PC-3 (cell line): ENCODE measurements around the gene C5orf58.

Experiments used
- EZH2 ChIP-seq: fragments of 300-600 bp; sonication (generic); IDR thresholded peaks from one replicate; pipeline ENCODE4 v1.6.1; 2017; ENCODE audit warnings: antibody characterized with exemption, mild to moderate bottlenecking, low read length; ENCODE audit not compliant: unreplicated experiment
- TF ChIP-seq, protein P1 (sequence below): fragments of 300-600 bp; sonication (generic); conservative IDR thresholded peaks from 2 replicates; pipeline ENCODE4 v1.5.1; 2017; ENCODE audit warnings: antibody characterized with exemption, low read depth, mild to moderate bottlenecking, low read length

GRCh38 chr5:170283296-170283695, 50.5 kb downstream of the C5orf58 start:
- TF ChIP-seq EZH2, result no peak
- TF ChIP-seq, protein P1, sequence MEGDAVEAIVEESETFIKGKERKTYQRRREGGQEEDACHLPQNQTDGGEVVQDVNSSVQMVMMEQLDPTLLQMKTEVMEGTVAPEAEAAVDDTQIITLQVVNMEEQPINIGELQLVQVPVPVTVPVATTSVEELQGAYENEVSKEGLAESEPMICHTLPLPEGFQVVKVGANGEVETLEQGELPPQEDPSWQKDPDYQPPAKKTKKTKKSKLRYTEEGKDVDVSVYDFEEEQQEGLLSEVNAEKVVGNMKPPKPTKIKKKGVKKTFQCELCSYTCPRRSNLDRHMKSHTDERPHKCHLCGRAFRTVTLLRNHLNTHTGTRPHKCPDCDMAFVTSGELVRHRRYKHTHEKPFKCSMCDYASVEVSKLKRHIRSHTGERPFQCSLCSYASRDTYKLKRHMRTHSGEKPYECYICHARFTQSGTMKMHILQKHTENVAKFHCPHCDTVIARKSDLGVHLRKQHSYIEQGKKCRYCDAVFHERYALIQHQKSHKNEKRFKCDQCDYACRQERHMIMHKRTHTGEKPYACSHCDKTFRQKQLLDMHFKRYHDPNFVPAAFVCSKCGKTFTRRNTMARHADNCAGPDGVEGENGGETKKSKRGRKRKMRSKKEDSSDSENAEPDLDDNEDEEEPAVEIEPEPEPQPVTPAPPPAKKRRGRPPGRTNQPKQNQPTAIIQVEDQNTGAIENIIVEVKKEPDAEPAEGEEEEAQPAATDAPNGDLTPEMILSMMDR, result no peak
